Measurements from ENCODE around the gene MYCN.

The MYCN gene

DNA sequence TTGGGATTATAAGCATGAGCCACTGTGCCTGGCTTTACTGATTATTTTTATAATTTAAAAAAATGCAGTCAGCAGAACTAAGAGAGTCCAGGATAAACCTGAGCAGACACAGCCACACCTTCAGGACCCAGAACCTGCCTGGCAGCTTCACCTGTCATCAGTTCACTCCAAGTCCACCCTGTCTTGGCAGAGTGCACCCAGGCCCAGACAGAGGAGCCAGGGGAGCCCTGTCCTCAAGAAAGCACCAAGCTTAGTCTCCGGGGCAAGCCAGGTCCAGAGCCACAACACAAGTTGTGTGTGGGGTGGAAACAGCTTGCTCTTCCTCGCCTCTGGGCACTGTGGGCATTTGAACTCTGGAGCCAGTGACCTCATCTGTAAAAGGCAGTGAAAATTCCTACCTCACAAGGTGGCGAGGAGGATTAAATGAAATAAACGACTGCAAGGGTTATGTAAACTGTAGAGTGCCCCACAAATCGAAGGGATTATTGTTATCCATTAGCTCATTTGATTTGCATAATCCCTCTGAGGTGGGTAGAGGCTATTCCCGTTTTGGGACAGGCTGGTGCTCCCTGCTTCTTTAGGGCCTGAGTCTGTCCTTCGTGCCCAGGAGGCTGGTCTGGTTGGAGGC is 24.7 kb downstream of the MYCN start:
- H3K27me3 ChIP-seq (ENCODE audit: control insufficient read depth, insufficient read depth, low read length): no peaks in the 10 kb centered on the region
- no peaks in the 10 kb centered on the region for H3K4me1 ChIP-seq (ENCODE audit: control insufficient read depth, insufficient read depth, low read length)
- no peak overlapping the region for H3K27ac ChIP-seq (ENCODE audit: low read depth, low read length)
- no peak overlapping the region for H3K4me3 ChIP-seq (ENCODE audit: low read length)
- no peak overlapping the region for H3K9ac ChIP-seq (ENCODE audit: low read length)
- no peaks in the 10 kb centered on the region for H3K36me3 ChIP-seq (ENCODE audit: control insufficient read depth, insufficient read depth, low read length)

DNA sequence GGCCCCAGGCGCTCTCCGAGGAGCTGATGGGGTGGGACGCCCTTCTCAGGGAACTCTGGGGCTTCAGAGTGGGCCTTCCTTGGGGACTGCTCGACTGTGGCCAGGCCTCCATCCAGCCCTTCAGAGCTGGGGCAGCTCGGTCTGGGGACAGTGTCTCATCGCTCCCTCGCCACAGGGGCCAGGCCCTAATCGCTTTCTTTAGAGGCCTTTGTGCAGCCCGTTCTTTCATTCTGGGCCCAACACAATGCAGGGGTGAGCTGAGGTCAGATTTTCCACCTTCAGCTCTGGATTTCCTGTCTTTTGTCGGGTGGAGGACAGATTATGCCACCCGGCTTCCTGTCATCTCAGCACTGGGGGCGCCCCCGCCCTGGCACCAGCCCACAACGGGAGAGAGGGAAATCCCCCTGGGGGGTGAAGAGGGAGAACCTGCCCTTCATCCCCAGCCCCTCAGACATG is 25.2 kb downstream of the MYCN start:
- no peaks in the 10 kb centered on the region for H3K27me3 ChIP-seq (ENCODE audit: control insufficient read depth, insufficient read depth, low read length)
- no peaks in the 10 kb centered on the region for H3K36me3 ChIP-seq (ENCODE audit: control insufficient read depth, insufficient read depth, low read length)
- no peak overlapping the region for H3K9ac ChIP-seq (ENCODE audit: low read length)
- H3K27ac ChIP-seq (ENCODE audit: low read depth, low read length): no peak overlapping the region
- no peak overlapping the region for H3K4me3 ChIP-seq (ENCODE audit: low read length)
- no peaks in the 10 kb centered on the region for H3K4me1 ChIP-seq (ENCODE audit: control insufficient read depth, insufficient read depth, low read length)

DNA sequence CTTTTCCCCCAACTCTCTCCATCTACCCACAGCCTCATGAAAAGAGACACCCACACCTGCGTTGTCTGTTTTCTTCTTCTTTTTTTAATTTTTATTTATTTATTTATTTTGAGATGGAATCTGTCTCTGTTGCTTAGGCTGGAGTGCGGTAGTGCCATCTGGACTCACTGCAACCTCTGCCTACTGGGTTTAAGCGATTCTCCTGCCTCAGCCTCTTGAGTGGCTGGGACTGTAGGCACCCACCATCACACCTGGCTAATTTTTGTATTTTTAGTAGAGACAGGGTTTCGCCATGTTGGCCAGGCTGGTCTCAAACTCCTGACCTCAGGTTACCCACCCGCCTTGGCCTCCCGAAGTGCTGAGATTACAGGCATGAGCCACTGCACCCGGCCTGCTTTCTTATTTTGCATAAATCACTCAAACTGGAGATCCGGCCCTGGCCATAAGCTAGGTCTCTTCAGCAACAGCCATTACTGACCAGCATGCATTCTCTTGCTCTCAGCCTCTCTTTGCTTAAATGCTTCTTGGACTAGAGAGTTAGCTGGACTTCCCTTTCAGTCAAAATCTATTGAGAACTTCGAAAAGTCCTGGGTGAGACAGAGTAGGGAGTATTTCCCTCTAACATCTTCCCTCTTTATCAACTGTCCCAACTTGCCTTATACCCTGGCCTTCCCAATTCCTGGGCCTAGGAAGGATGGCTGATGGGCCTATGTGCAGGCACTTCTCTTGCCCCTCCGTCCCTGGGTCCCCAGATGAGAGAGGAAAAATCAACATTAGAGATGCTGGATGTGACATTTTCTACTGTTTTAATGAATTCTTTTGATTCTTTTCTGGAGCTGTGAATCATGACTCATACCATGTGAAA is 27.3 kb downstream of the MYCN start:
- Histone ChIP-seq H3K4me1 (ENCODE audit: control insufficient read depth, insufficient read depth, low read length) (no peaks in the 10 kb centered on the region), H3K4me3 (ENCODE audit: low read length) (no peak overlapping the region), H3K36me3 (ENCODE audit: control insufficient read depth, insufficient read depth, low read length) (no peaks in the 10 kb centered on the region), H3K9ac (ENCODE audit: low read length) (no peak overlapping the region), H3K27me3 (ENCODE audit: control insufficient read depth, insufficient read depth, low read length) (no peaks in the 10 kb centered on the region), H3K27ac (ENCODE audit: low read depth, low read length) (no peak overlapping the region)

GRCh38 chr2:15968280-15969178 is 28.2 kb downstream of the MYCN start:
- Histone ChIP-seq H3K27ac (ENCODE audit: low read depth, low read length) (no peak overlapping the region), H3K4me1 (ENCODE audit: control insufficient read depth, insufficient read depth, low read length) (no peaks in the 10 kb centered on the region)

GRCh38 chr2:15969214-15969613 is 28.9 kb downstream of the MYCN start:
- H3K36me3 ChIP-seq (ENCODE audit: control insufficient read depth, insufficient read depth, low read length): no peaks in the 10 kb centered on the region

More at GRCh38 chr2:15968280-15969178, 28.2 kb downstream of the MYCN start:
- Histone ChIP-seq H3K27me3 (ENCODE audit: control insufficient read depth, insufficient read depth, low read length) (no peaks in the 10 kb centered on the region), H3K9ac (ENCODE audit: low read length) (no peak overlapping the region), H3K36me3 (ENCODE audit: control insufficient read depth, insufficient read depth, low read length) (no peaks in the 10 kb centered on the region), H3K4me3 (ENCODE audit: low read length) (no peak overlapping the region)

GRCh38 chr2:15970701-15971100 is 30.4 kb downstream of the MYCN start:
- H3K9ac ChIP-seq (ENCODE audit: low read length): no peak overlapping the region

More at GRCh38 chr2:15969214-15969613, 28.9 kb downstream of the MYCN start:
- H3K27me3 ChIP-seq (ENCODE audit: control insufficient read depth, insufficient read depth, low read length): no peaks in the 10 kb centered on the region
- no peak overlapping the region for H3K9ac ChIP-seq (ENCODE audit: low read length)
- H3K4me3 ChIP-seq (ENCODE audit: low read length): no peak overlapping the region
- H3K27ac ChIP-seq (ENCODE audit: low read depth, low read length): no peak overlapping the region
- H3K4me1 ChIP-seq (ENCODE audit: control insufficient read depth, insufficient read depth, low read length): no peaks in the 10 kb centered on the region

DNA sequence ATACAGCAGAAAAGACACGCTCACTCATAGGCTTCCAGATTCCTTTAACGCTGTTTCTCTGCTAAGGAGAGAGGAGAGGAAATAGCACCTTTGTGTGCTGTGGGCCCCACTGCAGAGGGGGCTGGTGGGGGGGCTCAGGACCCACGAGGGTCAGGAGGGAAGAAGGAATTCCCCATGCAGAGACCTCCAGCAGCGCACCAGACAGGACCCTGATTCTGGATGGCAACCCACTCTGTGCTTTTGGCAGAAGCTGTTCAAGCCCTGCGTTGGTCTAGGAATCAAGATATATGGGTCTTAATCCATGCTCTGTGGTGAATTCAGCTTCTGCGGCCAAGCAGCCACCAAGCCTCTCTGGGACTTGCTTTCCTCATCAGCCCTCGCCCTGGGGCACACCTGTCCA is 31.0 kb downstream of the MYCN start:
- Histone ChIP-seq H3K27me3 (ENCODE audit: control insufficient read depth, insufficient read depth, low read length) (no peaks in the 10 kb centered on the region), H3K36me3 (ENCODE audit: control insufficient read depth, insufficient read depth, low read length) (no peaks in the 10 kb centered on the region), H3K4me1 (ENCODE audit: control insufficient read depth, insufficient read depth, low read length) (no peaks in the 10 kb centered on the region), H3K4me3 (ENCODE audit: low read length) (no peak overlapping the region), H3K27ac (ENCODE audit: low read depth, low read length) (no peak overlapping the region), H3K9ac (ENCODE audit: low read length) (no peak overlapping the region)

More at GRCh38 chr2:15970701-15971100, 30.4 kb downstream of the MYCN start:
- H3K4me1 ChIP-seq (ENCODE audit: control insufficient read depth, insufficient read depth, low read length): no peaks in the 10 kb centered on the region
- H3K27me3 ChIP-seq (ENCODE audit: control insufficient read depth, insufficient read depth, low read length): no peaks in the 10 kb centered on the region
- no peaks in the 10 kb centered on the region for H3K36me3 ChIP-seq (ENCODE audit: control insufficient read depth, insufficient read depth, low read length)
- H3K27ac ChIP-seq (ENCODE audit: low read depth, low read length): no peak overlapping the region
- no peak overlapping the region for H3K4me3 ChIP-seq (ENCODE audit: low read length)

GRCh38 chr2:15971831-15972522 is 31.6 kb downstream of the MYCN start:
- H3K27me3 ChIP-seq (ENCODE audit: control insufficient read depth, insufficient read depth, low read length): no peaks in the 10 kb centered on the region
- H3K9ac ChIP-seq (ENCODE audit: low read length): no peak overlapping the region

GRCh38 chr2:15973481-15974401 is 33.4 kb downstream of the MYCN start:
- Histone ChIP-seq H3K9ac (ENCODE audit: low read length) (no peak overlapping the region), H3K36me3 (ENCODE audit: control insufficient read depth, insufficient read depth, low read length) (no peaks in the 10 kb centered on the region), H3K4me3 (ENCODE audit: low read length) (no peak overlapping the region), H3K27me3 (ENCODE audit: control insufficient read depth, insufficient read depth, low read length) (no peaks in the 10 kb centered on the region), H3K4me1 (ENCODE audit: control insufficient read depth, insufficient read depth, low read length) (no peaks in the 10 kb centered on the region), H3K27ac (ENCODE audit: low read depth, low read length) (no peak overlapping the region)

More at GRCh38 chr2:15971831-15972522, 31.6 kb downstream of the MYCN start:
- no peaks in the 10 kb centered on the region for H3K4me1 ChIP-seq (ENCODE audit: control insufficient read depth, insufficient read depth, low read length)
- H3K4me3 ChIP-seq (ENCODE audit: low read length): no peak overlapping the region
- no peaks in the 10 kb centered on the region for H3K36me3 ChIP-seq (ENCODE audit: control insufficient read depth, insufficient read depth, low read length)
- H3K27ac ChIP-seq (ENCODE audit: low read depth, low read length): no peak overlapping the region

GRCh38 chr2:15974565-15975260 is 34.4 kb downstream of the MYCN start:
- H3K36me3 ChIP-seq (ENCODE audit: control insufficient read depth, insufficient read depth, low read length): no peaks in the 10 kb centered on the region
- H3K27me3 ChIP-seq (ENCODE audit: control insufficient read depth, insufficient read depth, low read length): no peaks in the 10 kb centered on the region
- H3K9ac ChIP-seq (ENCODE audit: low read length): no peak overlapping the region
- H3K4me3 ChIP-seq (ENCODE audit: low read length): no peak overlapping the region
- H3K27ac ChIP-seq (ENCODE audit: low read depth, low read length): no peak overlapping the region
- H3K4me1 ChIP-seq (ENCODE audit: control insufficient read depth, insufficient read depth, low read length): no peaks in the 10 kb centered on the region

DNA sequence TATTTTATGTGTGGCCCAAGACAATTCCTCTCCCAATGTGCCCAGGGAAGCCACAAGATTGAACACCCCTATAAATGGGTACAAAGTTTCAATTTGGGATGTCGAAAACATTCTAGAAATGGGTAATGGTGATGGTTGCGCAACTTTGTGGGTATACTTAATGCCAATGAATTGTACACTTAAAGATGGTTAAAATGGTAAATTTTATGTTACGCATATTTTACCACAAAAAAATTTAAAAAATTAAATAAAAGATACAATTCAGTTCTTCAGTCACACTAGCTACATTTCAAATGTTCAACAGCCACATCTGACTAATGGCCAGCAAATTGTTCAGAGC is 34.9 kb downstream of the MYCN start:
- H3K36me3 ChIP-seq (ENCODE audit: control insufficient read depth, insufficient read depth, low read length): no peaks in the 10 kb centered on the region
- no peak overlapping the region for H3K9ac ChIP-seq (ENCODE audit: low read length)
- no peak overlapping the region for H3K27ac ChIP-seq (ENCODE audit: low read depth, low read length)
- H3K4me3 ChIP-seq (ENCODE audit: low read length): no peak overlapping the region
- no peaks in the 10 kb centered on the region for H3K4me1 ChIP-seq (ENCODE audit: control insufficient read depth, insufficient read depth, low read length)
- no peaks in the 10 kb centered on the region for H3K27me3 ChIP-seq (ENCODE audit: control insufficient read depth, insufficient read depth, low read length)

All from rectal smooth muscle tissue (tissue), 1 donor.